ENCODE results near the gene ABHD10. TPM values are rescaled to one million over a fixed set of nuclear protein-coding genes. Genes with fewer than 3 reads are reported as not detected.
A peak's percentile ranks its signal among the peaks of the same experiment; 100 is the strongest.

ABHD10 gene
- total RNA-seq, 1 experiment from 2014 or later, result 36.1 TPM

DNA sequence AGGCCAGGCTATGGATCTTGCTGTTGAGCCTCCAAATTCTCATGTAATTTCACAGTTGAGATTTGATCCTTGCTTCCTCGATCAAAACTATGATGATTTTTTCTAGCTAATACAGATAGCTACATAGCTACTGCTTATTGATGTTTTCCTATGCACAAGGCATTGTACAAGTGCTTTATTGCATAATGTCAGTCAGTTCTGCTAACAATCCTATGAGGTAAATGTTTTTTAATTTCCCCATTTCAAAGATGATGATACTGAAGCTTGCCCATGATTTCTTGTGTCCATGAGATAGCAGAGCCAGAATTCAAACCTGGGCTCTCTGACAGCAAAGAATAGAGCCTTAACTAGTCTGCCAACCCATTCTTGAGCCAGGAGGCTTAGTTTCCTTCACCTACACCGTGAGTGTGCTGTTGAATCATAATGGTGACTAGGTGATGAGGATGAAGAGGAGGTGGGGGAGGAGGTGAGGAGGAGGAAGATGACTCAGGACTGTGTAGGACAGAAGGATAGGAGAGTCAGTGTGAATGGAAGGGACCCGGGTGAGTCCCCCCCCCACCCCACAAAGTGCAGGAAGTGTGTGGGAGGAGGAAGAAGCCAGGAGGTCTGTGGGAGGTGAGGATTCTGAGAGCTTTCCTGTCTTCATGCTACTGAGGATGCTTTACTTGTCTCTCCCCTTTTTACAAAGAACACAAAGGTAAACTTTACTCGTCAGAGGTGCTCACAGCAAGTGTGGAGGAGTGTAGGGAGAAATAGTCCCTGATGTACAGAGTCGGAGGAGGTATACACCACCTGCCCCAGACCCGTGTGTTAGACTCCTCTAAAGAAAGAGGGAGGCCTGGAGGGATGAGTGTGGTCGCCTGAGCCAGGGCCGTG is 23.5 kb downstream of the ABHD10 start:
- H3K27me3 ChIP-seq (ENCODE audit: control insufficient read depth, insufficient read depth, low read length), result peaks cover 15% of the 10 kb centered on the region
- no peak overlapping the region for H3K4me3 ChIP-seq (ENCODE audit: insufficient read depth, low read depth, low read length)
- H3K36me3 ChIP-seq (replicated peaks; ENCODE audit: control insufficient read depth, insufficient read depth, low read length), result no peaks in the 10 kb centered on the region
- no peak for DNase-seq

- Histone ChIP-seq H3K27me3 (ENCODE audit: control insufficient read depth, insufficient read depth, low read length) (peaks cover 14% of the 10 kb centered on the region), H3K36me3 (replicated peaks; ENCODE audit: control insufficient read depth, insufficient read depth, low read length) (no peaks in the 10 kb centered on the region), H3K4me3 (ENCODE audit: insufficient read depth, low read depth, low read length) (no peak overlapping the region)
- no peak for DNase-seq
Measured at GRCh38 chr3:112003321-112004080, 24.7 kb downstream of the ABHD10 start.

- Histone ChIP-seq H3K36me3 (replicated peaks; ENCODE audit: control insufficient read depth, insufficient read depth, low read length) (no peaks in the 10 kb centered on the region), H3K27me3 (ENCODE audit: control insufficient read depth, insufficient read depth, low read length) (peaks cover 9% of the 10 kb centered on the region), H3K4me3 (ENCODE audit: insufficient read depth, low read depth, low read length) (no peak overlapping the region)
- DNase-seq, result no peak
Measured at GRCh38 chr3:112004187-112004586, 25.4 kb downstream of the ABHD10 start.

- no peak for DNase-seq
- Histone ChIP-seq H3K4me3 (ENCODE audit: insufficient read depth, low read depth, low read length) (no peak overlapping the region), H3K36me3 (replicated peaks; ENCODE audit: control insufficient read depth, insufficient read depth, low read length) (no peaks in the 10 kb centered on the region), H3K27me3 (ENCODE audit: control insufficient read depth, insufficient read depth, low read length) (peaks cover 4% of the 10 kb centered on the region)
Measured at GRCh38 chr3:112004669-112005068, 25.8 kb downstream of the ABHD10 start.

DNA sequence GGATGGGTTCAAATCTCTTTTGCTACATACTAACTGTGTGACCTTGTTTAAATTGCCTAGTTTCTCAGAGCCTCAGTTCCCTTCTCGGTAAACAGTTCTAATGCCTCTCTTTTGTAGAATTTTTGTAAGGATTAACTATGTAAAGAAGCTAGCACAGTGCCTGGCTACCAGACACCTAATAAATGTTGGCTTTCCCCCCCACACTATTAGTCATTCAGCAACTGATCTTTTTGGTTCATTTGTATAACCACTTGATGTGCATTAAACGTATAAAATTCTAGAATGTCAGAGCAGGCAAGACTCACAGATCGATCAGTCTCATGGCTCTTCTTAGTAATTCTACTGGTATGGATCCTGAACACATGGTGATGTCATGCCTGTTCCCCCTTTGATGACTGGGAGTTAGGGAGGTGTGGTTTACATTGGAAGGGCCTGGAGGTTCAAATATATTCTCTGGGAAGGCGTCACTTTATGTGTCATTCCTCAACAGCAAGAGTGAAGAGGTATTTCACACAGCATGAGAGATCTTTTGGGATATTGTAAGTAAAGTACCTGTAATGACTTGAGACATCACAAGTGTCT is 26.4 kb downstream of the ABHD10 start:
- no peak for DNase-seq
- H3K36me3 ChIP-seq (replicated peaks; ENCODE audit: control insufficient read depth, insufficient read depth, low read length), result no peaks in the 10 kb centered on the region
- peaks cover 2% of the 10 kb centered on the region; the same call in 1 of the 2 replicates for H3K27me3 ChIP-seq (ENCODE audit: control insufficient read depth, insufficient read depth, low read length)
- H3K4me3 ChIP-seq (ENCODE audit: insufficient read depth, low read depth, low read length), result no peak overlapping the region

- DNase-seq, result no peak
- H3K27me3 ChIP-seq (ENCODE audit: control insufficient read depth, insufficient read depth, low read length), result no peaks in the 10 kb centered on the region; the same call in 1 of the 2 replicates
Measured at GRCh38 chr3:112007633-112008032, 28.8 kb downstream of the ABHD10 start.

GRCh38 chr3:112009670-112010069 is 30.8 kb downstream of the ABHD10 start:
- no peaks in the 10 kb centered on the region for H3K36me3 ChIP-seq (replicated peaks; ENCODE audit: control insufficient read depth, insufficient read depth, low read length)
- no peaks in the 10 kb centered on the region; the same call in 1 of the 2 replicates for H3K27me3 ChIP-seq (ENCODE audit: control insufficient read depth, insufficient read depth, low read length)
- DNase-seq, result no peak
- H3K4me3 ChIP-seq (ENCODE audit: insufficient read depth, low read depth, low read length), result no peak overlapping the region

More at GRCh38 chr3:112007633-112008032, 28.8 kb downstream of the ABHD10 start:
- H3K4me3 ChIP-seq (ENCODE audit: insufficient read depth, low read depth, low read length), result no peak overlapping the region
- H3K36me3 ChIP-seq (replicated peaks; ENCODE audit: control insufficient read depth, insufficient read depth, low read length), result no peaks in the 10 kb centered on the region

- Histone ChIP-seq H3K36me3 (replicated peaks; ENCODE audit: control insufficient read depth, insufficient read depth, low read length) (no peaks in the 10 kb centered on the region), H3K4me3 (ENCODE audit: insufficient read depth, low read depth, low read length) (no peak overlapping the region), H3K27me3 (ENCODE audit: control insufficient read depth, insufficient read depth, low read length) (no peaks in the 10 kb centered on the region; the same call in 1 of the 2 replicates)
- DNase-seq, result no peak
Measured at GRCh38 chr3:112010636-112011035, 31.8 kb downstream of the ABHD10 start.

GRCh38 chr3:112011376-112011940 is 32.6 kb downstream of the ABHD10 start:
- Histone ChIP-seq H3K27me3 (ENCODE audit: control insufficient read depth, insufficient read depth, low read length) (no peaks in the 10 kb centered on the region; the same call in 1 of the 2 replicates), H3K36me3 (replicated peaks; ENCODE audit: control insufficient read depth, insufficient read depth, low read length) (no peaks in the 10 kb centered on the region), H3K4me3 (ENCODE audit: insufficient read depth, low read depth, low read length) (no peak overlapping the region)
- no peak for DNase-seq

DNA sequence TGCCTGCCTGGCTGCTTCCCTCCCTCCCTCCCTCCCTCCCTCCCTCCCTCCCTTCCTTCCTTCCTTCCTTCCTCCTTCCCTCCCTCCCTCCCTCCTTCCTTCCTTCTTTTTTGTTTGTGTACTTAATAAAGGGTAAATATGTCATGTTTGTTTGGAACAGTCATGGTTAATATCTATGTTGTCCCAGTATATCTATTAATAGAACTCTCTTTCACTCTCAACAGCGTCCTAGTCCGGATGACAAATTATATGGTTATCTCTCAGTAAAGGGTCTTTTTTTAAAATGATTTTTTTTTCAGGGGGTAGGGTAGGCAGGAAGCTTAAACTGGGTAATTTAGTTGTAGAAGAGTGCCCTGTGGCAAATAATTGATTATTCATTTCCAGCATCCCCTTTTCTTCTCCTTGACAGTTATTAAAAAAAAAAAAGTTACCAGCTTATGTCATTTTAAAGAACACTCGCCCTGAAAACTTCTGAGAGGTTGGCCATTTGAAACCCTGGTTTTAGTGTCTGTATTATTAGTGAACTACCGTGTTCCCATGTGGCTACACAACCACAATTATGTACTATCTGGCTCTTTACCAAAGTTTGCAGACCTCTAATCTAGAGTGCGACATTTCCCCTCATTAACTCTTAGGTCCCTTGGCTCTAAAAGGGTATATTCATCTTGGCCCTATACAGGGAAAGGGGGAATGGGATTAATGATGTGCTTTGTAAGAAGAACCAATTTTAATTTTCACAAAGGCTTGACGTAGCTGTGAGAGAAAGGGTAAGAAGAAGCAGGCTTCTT is 33.6 kb downstream of the ABHD10 start:
- Histone ChIP-seq H3K4me3 (ENCODE audit: insufficient read depth, low read depth, low read length) (no peak overlapping the region), H3K36me3 (replicated peaks; ENCODE audit: control insufficient read depth, insufficient read depth, low read length) (no peaks in the 10 kb centered on the region), H3K27me3 (ENCODE audit: control insufficient read depth, insufficient read depth, low read length) (no peaks in the 10 kb centered on the region; the same call in 1 of the 2 replicates)
- no peak for DNase-seq

- Histone ChIP-seq H3K27me3 (ENCODE audit: control insufficient read depth, insufficient read depth, low read length) (no peaks in the 10 kb centered on the region; the same call in 1 of the 2 replicates), H3K4me3 (ENCODE audit: insufficient read depth, low read depth, low read length) (no peak overlapping the region), H3K36me3 (replicated peaks; ENCODE audit: control insufficient read depth, insufficient read depth, low read length) (no peaks in the 10 kb centered on the region)
- peak; percentile 56 for DNase-seq
Measured at GRCh38 chr3:112013058-112013783, 34.4 kb downstream of the ABHD10 start.

DNA sequence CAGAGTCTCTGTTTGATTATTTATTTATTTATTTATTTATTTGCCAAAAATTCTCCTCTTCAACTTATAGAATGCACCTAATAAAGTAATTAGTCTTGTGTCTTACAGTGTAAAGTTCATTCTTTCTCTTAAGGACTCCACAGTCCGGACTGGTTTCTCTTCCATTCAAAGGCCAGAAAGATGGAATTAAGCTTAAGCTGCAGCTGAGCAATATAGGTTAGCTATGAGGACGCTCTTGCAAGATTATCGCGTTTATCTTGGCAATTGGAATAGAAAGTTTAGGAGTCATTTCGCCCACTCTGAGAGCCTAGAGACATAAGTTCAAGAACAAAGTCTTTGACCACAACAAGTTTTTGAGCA is 34.9 kb downstream of the ABHD10 start:
- Histone ChIP-seq H3K4me3 (ENCODE audit: insufficient read depth, low read depth, low read length) (no peak overlapping the region), H3K36me3 (replicated peaks; ENCODE audit: control insufficient read depth, insufficient read depth, low read length) (no peaks in the 10 kb centered on the region), H3K27me3 (ENCODE audit: control insufficient read depth, insufficient read depth, low read length) (no peaks in the 10 kb centered on the region; the same call in 1 of the 2 replicates)
- DNase-seq, result no peak

DNA sequence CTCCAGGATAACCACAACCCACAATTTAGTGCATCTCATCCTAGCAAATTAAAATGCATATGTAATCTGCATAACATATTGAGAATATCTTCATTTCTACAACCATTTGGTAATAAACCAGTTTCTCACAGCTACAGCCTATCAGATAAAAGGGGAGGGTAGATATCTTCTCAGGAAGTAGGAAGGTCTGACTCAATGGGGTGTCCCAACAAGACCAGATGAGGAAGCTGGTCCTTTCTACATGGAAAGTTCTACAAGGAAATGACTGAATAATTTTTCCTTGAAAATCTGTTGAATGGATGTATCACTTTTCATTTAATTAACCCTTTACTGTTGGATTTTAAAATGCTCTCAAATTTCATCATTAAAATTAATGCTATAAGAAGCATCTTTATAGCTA is 38.3 kb downstream of the ABHD10 start:
- no peak for DNase-seq
- Histone ChIP-seq H3K27me3 (ENCODE audit: control insufficient read depth, insufficient read depth, low read length) (no peaks in the 10 kb centered on the region), H3K4me3 (ENCODE audit: insufficient read depth, low read depth, low read length) (no peak overlapping the region), H3K36me3 (replicated peaks; ENCODE audit: control insufficient read depth, insufficient read depth, low read length) (no peaks in the 10 kb centered on the region)

Data from H7 (cell line).